Hepatic stellate cell (primary cell): ENCODE measurements around the gene ZNF273.
"Not testable (repeated sequence)": the region's sequence is repeated elsewhere in the genome, so short reads cannot be mapped to it uniquely, and the experiment has no call there.

ENCODE experiments used
- DNase-seq: peaks from one replicate; pipeline ENCODE4 v3.0.0; 2011; ENCODE audit warnings: low spot score

ZNF273 gene

GRCh38 chr7:64944667-64945502 is 41.8 kb downstream of the ZNF273 start:
- DNase-seq, result not testable (repeated sequence)

- DNase-seq, result no peak
These were observed 42.6 kb downstream of the ZNF273 start for GRCh38 chr7:64945503-64946175.

- no peak for DNase-seq
These were observed 43.7 kb downstream of the ZNF273 start for GRCh38 chr7:64946772-64947171.

- DNase-seq, result no peak
These were observed 44.4 kb downstream of the ZNF273 start for GRCh38 chr7:64947252-64948000.

GRCh38 chr7:64948774-64949173 is 45.7 kb downstream of the ZNF273 start:
- DNase-seq, result not testable (repeated sequence)

- DNase-seq, result not testable (repeated sequence)
These were observed 47.6 kb downstream of the ZNF273 start for GRCh38 chr7:64950673-64951072.

GRCh38 chr7:64951250-64951848 is 48.3 kb downstream of the ZNF273 start:
- DNase-seq, result peak; percentile 46

GRCh38 chr7:64959072-64959747 is 56.1 kb downstream of the ZNF273 start:
- DNase-seq, result no peak

- DNase-seq, result no peak
These were observed 62.5 kb downstream of the ZNF273 start for GRCh38 chr7:64965594-64965993.

GRCh38 chr7:64978497-64979203 is 75.6 kb downstream of the ZNF273 start:
- DNase-seq, result no peak
